Upper lobe of left lung (tissue), 6 donors: ENCODE results near the gene SDK2. TPM values are rescaled to one million over a fixed set of nuclear protein-coding genes. Genes with fewer than 3 reads are reported as not detected.
A peak's percentile ranks its signal among the peaks of the same experiment; 100 is the strongest.

ENCODE experiments used
- ATAC-seq, 2 donors: fragments of 200-7000 bp; cut with Tn5 transposase; one replicate each; pipeline ENCODE4 v1.9.1; 2022; ENCODE audit warnings: mild to moderate bottlenecking in 2 of 2, moderate library complexity in 2 of 2; ENCODE audit not compliant: low FRiP score in 2 of 2
- DNase-seq, 2 donors: peaks; one replicate each; pipeline ENCODE4 v3.0.0-alpha.2; 2019 to 2020
- H3K27ac ChIP-seq, 4 donors: fragments of 200-600 bp; sonication (generic); one replicate each; pipeline ENCODE4 v1.5.1; 2016 to 2019
- H3K27me3 ChIP-seq, 4 donors: fragments of 200-600 bp; sonication (generic); one replicate each; pipeline ENCODE4 v1.5.1; 2017 to 2019
- H3K36me3 ChIP-seq, 4 donors: fragments of 200-600 bp; sonication (generic); one replicate each; pipeline ENCODE4 v1.5.1; 2016 to 2019
- H3K4me1 ChIP-seq, 4 donors: fragments of 200-600 bp; sonication (generic); one replicate each; pipeline ENCODE4 v1.5.1; 2018 to 2019
- H3K4me3 ChIP-seq, 4 donors: fragments of 200-600 bp; sonication (generic); one replicate each; pipeline ENCODE4 v1.5.1; 2017 to 2019; ENCODE audit warnings: mild to moderate bottlenecking in 2 of 4, moderate library complexity in 1 of 4
- H3K9me3 ChIP-seq, 4 donors: fragments of 200-600 bp; sonication (generic); one replicate each; pipeline ENCODE4 v1.5.1; 2018 to 2019
- EP300 ChIP-seq, 4 donors: sonication (generic); formaldehyde crosslinking; IDR thresholded peaks; one replicate each; pipeline ENCODE4 v1.5.1; 2017; ENCODE audit warnings: antibody characterized with exemption in 4 of 4, control low read depth in 2 of 4
- POLR2A ChIP-seq, 4 donors: fragments of 450-650 bp; IDR thresholded peaks; one replicate each; pipeline ENCODE4 v1.5.1; 2016 to 2017; ENCODE audit warnings: antibody characterized with exemption in 4 of 4, mild to moderate bottlenecking in 2 of 4
- POLR2AphosphoS5 ChIP-seq, 2 donors: sonication (generic); formaldehyde crosslinking; IDR thresholded peaks; one replicate each; pipeline ENCODE4 v1.5.1; 2017; ENCODE audit warnings: antibody characterized with exemption in 2 of 2
- WGBS, 2 donors: methylation state at CpG; one replicate each; pipeline ENCODE4 v1.1.5; 2017 to 2018; 5-methylcytosine and 5-hydroxymethylcytosine counted together
- total RNA-seq, 6 donors: library from RNA; depleted of rRNA in 4 of 6; stranded (reverse); fragments of >200 nt in 4 of 6; gene quantifications; one replicate each; pipeline versions ENCODE4 v1.1.0 to v1.2.1, GENCODE V29; 2016 to 2021
- TF ChIP-seq, protein P1 (sequence below), 6 experiments: fragments of 450-650 bp in 4 of 6; fragments of 200-600 bp in 2 of 6; sonication (generic) in 2 of 6; IDR thresholded peaks; one replicate each; pipeline ENCODE4 v1.5.1; 2016 to 2019; ENCODE audit warnings: antibody characterized with exemption in 6 of 6
- donor health status: DM: no; HTN: no; CAD: no; lungs with moderate emphysema.
- donor health status: DM: no; HTN: yes; CAD: no; lungs with severe emphysema.

SDK2 gene
- total RNA-seq, 6 donors from 2014 or later = 1.2 to 7.3 (median 2.9) TPM

- H3K27ac ChIP-seq = peak overlapping the region; percentile 58 to 75 (median 66)
- H3K9me3 ChIP-seq = no peaks in the 10 kb centered on the region
- H3K36me3 ChIP-seq = no peaks in the 10 kb centered on the region
- H3K27me3 ChIP-seq = no peaks in the 10 kb centered on the region
- DNase-seq = no peak
- no peak for TF ChIP-seq EP300 (IDR thresholded peaks at IDR 0.05)
- TF ChIP-seq, protein P1, sequence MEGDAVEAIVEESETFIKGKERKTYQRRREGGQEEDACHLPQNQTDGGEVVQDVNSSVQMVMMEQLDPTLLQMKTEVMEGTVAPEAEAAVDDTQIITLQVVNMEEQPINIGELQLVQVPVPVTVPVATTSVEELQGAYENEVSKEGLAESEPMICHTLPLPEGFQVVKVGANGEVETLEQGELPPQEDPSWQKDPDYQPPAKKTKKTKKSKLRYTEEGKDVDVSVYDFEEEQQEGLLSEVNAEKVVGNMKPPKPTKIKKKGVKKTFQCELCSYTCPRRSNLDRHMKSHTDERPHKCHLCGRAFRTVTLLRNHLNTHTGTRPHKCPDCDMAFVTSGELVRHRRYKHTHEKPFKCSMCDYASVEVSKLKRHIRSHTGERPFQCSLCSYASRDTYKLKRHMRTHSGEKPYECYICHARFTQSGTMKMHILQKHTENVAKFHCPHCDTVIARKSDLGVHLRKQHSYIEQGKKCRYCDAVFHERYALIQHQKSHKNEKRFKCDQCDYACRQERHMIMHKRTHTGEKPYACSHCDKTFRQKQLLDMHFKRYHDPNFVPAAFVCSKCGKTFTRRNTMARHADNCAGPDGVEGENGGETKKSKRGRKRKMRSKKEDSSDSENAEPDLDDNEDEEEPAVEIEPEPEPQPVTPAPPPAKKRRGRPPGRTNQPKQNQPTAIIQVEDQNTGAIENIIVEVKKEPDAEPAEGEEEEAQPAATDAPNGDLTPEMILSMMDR (IDR thresholded peaks at IDR 0.05) = no peak
- ATAC-seq = no peak
- H3K4me3 ChIP-seq = peak overlapping the region in 1 of 4 donors; percentile 1
- H3K4me1 ChIP-seq = peaks cover 16 to 21% (median 18%) of the 10 kb centered on the region in 4 donors
- 55 to 60% methylated on average over 20 of the region's 20 CpGs for WGBS, 2 donors
These were observed 278.9 kb downstream of the SDK2 start for GRCh38 chr17:73365301-73365874.

DNA sequence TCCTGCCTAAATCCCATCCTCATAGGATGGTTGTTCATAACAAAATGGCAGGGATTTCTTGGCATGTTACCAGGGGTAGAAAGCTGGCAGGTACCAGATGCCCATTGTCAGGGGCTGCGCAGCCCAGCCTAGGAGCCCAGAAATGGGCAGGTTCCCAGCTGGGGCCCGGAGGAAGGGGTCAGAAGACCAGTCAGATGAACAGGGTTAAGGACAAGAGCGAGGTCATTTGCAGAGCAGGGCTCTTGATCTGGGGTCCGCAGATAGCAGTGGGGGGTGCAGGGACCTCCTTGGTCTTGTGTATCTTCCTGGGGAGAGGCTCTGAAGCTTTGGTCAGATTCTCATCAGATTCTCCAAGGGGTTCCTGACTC lies 280.1 kb downstream of the SDK2 start:
- Histone ChIP-seq H3K4me1 (peaks cover 19 to 26% (median 25%) of the 10 kb centered on the region in 4 donors), H3K4me3 (no peak overlapping the region), H3K9me3 (no peaks in the 10 kb centered on the region), H3K36me3 (no peaks in the 10 kb centered on the region), H3K27ac (no peak overlapping the region), H3K27me3 (no peaks in the 10 kb centered on the region)
- TF ChIP-seq POLR2AphosphoS5 (IDR thresholded peaks at IDR 0.05) = no peak
- TF ChIP-seq, protein P1 (IDR thresholded peaks at IDR 0.05) = no peak
- no peak for TF ChIP-seq EP300 (IDR thresholded peaks at IDR 0.05)
- TF ChIP-seq POLR2A (IDR thresholded peaks at IDR 0.05) = no peak
- no peak for ATAC-seq
- 91 to 95% methylated on average over 4 of the region's 4 CpGs for WGBS, 2 donors
- no peak for DNase-seq

DNA sequence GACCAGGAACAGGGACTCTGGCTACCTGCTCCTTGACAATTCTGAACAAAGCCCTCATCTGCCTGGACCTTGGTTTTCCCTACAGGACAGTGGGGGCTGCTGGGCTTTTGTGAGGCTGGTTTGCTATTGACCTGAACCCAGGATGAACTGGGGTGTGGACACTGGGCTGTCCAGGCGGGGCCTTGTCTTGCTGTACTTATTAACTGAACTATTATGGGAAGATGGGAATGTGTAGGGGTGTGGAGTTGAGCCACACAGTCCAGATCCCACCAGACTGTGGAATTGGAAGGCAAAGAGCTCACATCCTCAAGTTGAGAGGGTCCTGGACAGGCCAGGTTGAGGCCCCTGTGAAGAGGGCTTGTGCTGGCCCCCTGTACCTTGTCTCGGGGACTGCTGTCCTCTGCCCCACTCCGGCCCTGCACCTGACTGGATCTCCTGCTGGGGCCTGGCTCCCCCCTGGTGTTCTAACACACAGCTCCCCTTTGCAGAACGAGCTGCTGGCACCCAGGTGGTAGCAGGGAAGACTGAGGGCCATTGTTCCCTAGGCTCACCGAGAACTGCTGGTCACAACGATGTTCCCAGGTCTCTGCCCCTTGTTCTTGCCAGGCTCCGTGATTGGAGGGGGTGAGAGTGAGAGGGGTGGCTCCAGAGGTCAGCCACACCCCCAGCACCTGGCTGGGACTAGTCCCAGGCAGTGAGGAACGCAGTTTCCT lies 280.6 kb downstream of the SDK2 start:
- Histone ChIP-seq H3K9me3 (no peaks in the 10 kb centered on the region), H3K4me1 (peaks cover 19 to 26% (median 25%) of the 10 kb centered on the region in 4 donors), H3K27ac (no peak overlapping the region), H3K27me3 (no peaks in the 10 kb centered on the region), H3K36me3 (no peaks in the 10 kb centered on the region), H3K4me3 (no peak overlapping the region)
- no peak for ATAC-seq
- 82 to 86% methylated on average over 7 of the region's 8 CpGs for WGBS, 2 donors
- no peak for DNase-seq
- no peak for TF ChIP-seq POLR2A (IDR thresholded peaks at IDR 0.05)
- TF ChIP-seq, protein P1 (IDR thresholded peaks at IDR 0.05) = no peak
- TF ChIP-seq POLR2AphosphoS5 (IDR thresholded peaks at IDR 0.05) = no peak
- no peak for TF ChIP-seq EP300 (IDR thresholded peaks at IDR 0.05)

- Histone ChIP-seq H3K27me3 (no peaks in the 10 kb centered on the region), H3K4me1 (peaks cover 19 to 26% (median 25%) of the 10 kb centered on the region in 4 donors), H3K27ac (no peak overlapping the region), H3K4me3 (no peak overlapping the region), H3K9me3 (no peaks in the 10 kb centered on the region), H3K36me3 (no peaks in the 10 kb centered on the region)
- 63 to 88% methylated on average over 1 to 11 of the region's 11 CpGs for WGBS, 2 donors
- ATAC-seq (no peak), DNase-seq (no peak)
- TF ChIP-seq POLR2A (IDR thresholded peaks at IDR 0.05) (no peak), EP300 (IDR thresholded peaks at IDR 0.05) (no peak), POLR2AphosphoS5 (IDR thresholded peaks at IDR 0.05) (no peak)
- TF ChIP-seq, protein P1 (IDR thresholded peaks at IDR 0.05) = no peak
These were observed 281.5 kb downstream of the SDK2 start for GRCh38 chr17:73362697-73363096.
